Right ventricle myocardium inferior (tissue), 1 donor: ENCODE measurements around the gene NPFFR2. TPM values are rescaled to one million over a fixed set of nuclear protein-coding genes. Genes with fewer than 3 reads are reported as not detected.
"Not testable (repeated sequence)": the region's sequence is repeated elsewhere in the genome, so short reads cannot be mapped to it uniquely, and the experiment has no call there.

Experiments used
- ATAC-seq: fragments of 200-7000 bp; cut with Tn5 transposase; one replicate; pipeline ENCODE4 v1.9.1; 2020; ENCODE audit warnings: mild to moderate bottlenecking, moderate library complexity
- DNase-seq: peaks from one replicate; pipeline ENCODE4 v3.0.0; 2021; ENCODE audit errors: missing footprints
- intact Hi-C: fragments of 100-400 bp; cut with DNase I; formaldehyde crosslinking; loops from one replicate; pipeline ENCODE4 v1.11.0; 2022
- long read RNA-seq: library from polyadenylated mRNA; unstranded; transcript quantifications from one replicate; pipeline ENCODE4 v2.0.0, GENCODE V29; 2021
- total RNA-seq: library from RNA; stranded (reverse); fragmentation: NEBNext Ultra II Directional; extraction: Animal tissue kit (Norgen Biotek cat#: 25700); gene quantifications from one replicate; pipeline ENCODE4 v1.2.1, GENCODE V29; 2021
- donor health status: DM: no; HTN: yes; CAD: no; lungs with severe emphysema.

Gene NPFFR2
- total RNA-seq: not detected
- long read RNA-seq: 0 reads

DNA sequence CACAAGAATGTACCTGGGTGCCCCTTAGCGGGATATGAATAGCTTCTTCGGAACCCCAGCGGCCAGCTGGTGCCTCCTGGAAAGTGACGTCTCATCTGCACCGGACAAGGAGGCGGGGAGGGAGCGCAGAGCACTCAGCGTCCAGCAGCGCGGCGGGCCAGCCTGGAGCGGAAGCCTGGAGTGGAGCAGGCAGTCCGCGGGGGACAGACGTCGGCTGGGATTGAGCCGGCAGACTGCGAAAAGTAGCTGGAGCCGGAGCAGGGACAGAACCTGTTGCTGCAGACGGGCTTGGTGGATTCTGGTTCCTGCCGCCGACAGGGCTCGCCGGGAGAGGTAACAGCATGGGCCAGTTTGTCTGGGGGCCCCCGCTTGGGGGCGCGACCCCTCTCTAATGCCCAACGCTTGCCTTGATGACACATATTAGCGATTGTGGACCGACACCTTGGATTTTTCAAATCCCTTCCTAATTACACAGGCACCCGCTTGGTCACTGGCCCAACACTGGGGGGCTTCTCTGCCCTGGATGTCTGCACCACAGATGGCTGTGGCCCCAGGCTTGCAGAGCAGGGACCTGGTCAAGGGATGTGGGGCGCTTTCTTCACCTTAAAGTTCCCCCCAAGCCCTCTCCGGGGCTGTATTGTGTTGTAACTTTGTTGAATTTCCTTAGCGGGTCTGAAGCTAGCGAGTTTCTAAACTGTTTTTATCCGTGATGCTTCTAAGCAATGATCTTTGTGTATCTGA is at the start of gene NPFFR2:
Gene NPFFR2 (plus strand): TSS at position 133 of the 741 bp plus-strand sequence. CDS start 96,592 bp downstream, outside the sequence.
- ATAC-seq (no peak), DNase-seq (peak; percentile 64)
- intact Hi-C loops: no loop called here

DNA sequence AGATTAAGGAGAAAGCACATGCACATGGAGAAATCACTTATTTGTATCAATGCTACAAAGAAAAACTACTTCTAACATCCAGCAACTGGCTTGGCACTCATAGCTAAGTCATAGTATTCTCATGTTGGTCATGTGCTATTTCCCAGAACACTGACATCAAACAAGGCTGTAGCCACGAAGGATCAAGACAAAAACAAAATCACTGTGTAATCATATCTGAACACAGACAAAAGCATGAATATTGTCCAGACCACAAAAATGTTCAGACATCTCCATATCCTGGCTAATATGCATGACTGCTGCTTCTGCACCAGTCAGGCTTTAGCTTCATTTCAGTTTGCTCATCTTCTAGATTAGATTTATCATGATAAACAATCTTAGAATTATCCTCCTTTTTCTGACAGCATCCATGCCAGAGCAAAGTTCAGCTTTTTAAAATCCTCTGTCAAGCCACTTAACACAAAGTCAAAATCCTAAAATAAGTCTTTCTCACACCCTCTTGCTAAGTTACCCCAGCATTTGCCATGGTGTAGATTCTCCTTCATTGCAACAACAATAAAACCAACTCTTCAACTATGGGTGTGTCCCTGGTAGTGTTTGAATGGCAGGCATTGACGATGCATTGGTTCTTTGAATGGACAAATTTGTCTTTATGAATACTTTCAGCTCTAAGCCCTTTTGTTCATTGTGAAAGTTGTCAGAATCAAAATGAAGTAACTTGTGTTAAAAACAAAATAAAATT is 39.1 kb upstream of the NPFFR2 start:
- DNase-seq: no peak

GRCh38 chr4:71994559-71994958 is 37.2 kb upstream of the NPFFR2 start:
- intact Hi-C loops: no loop called here
- ATAC-seq: no peak
- no peak for DNase-seq

More for the DNA sequence above, 39.1 kb upstream of the NPFFR2 start:
- no peak for ATAC-seq
- intact Hi-C loops: no loop called here

- DNase-seq (no peak), ATAC-seq (no peak)
- intact Hi-C loops: no loop called here
These were observed 36.5 kb upstream of the NPFFR2 start for GRCh38 chr4:71995297-71995696.

- ATAC-seq: no peak
- DNase-seq: no peak
- intact Hi-C loops: no loop called here
These were observed 25.2 kb upstream of the NPFFR2 start for GRCh38 chr4:72006586-72006985.

- ATAC-seq (no peak), DNase-seq (no peak)
- intact Hi-C loops: no loop called here
These were observed 19.9 kb upstream of the NPFFR2 start for GRCh38 chr4:72011906-72012305.

DNA sequence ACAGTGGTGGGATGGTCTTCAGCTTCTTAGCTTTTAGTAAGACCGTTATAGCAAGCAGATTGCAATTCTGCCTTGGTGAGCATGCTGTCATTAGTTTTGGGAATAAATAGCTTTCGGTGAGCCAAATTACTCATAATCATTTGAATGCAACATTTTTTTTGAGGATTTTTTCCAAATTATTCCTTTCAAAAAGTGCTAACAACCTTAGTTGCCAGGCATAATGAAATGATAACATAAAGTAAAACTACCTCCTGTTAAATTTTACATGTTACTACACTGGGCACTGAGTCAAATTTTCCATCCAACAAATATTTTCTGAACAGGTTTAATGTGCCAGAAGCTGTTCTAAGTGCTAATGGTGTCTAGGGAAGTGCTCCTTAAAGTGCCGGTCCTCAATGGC is 15.8 kb upstream of the NPFFR2 start:
- DNase-seq: no peak
- ATAC-seq: no peak
- intact Hi-C loops: no loop called here

GRCh38 chr4:72019688-72020087 is 12.1 kb upstream of the NPFFR2 start:
- ATAC-seq (no peak), DNase-seq (no peak)
- intact Hi-C loops: loop anchor here (1.0 kb wide), 1 partner anchor 15 kb away; no protein-coding TSS in a partner anchor

DNA sequence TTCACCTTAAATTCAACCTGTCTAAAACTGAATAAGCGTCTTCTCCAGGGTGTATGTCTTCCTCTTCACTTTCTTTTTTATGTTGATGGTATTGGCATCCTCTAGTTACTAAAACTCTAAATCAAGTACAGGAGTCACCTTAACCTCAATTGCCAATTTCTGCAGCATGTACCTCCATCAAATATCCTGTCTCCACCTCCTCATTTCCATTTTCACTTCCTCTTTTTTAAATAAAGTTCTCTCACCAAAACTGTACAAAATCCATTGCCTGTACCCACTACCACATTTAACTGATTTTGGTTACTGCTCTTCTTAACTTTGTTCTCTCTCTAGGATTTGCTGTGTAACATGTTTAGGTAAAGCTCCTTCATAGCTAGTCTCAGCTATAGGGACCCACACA is 9.2 kb upstream of the NPFFR2 start:
- ATAC-seq: no peak
- intact Hi-C loops: no loop called here
- DNase-seq: no peak

DNA sequence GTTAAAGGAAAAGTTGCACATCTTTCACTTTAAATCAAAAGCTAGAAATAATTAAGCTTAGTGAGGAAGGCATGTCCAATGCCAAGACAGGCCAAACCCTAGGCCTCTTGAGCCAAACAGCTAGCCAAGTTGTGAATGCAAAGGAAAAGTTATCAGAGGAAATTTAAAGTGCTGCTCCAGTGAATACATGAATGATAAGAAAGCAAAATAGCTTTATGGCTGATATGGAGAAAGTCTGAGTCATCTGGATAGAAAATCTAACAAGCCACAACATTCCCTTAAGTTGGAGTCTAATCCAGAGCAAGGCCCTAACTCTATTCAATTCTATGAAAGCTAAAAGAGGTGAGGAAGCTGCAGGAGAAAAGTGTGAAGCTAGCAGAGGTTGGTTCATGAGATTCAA is 23.8 kb downstream of the NPFFR2 start:
- no peak for ATAC-seq
- no peak for DNase-seq
- intact Hi-C loops: no loop called here

GRCh38 chr4:72063726-72064125 is 31.9 kb downstream of the NPFFR2 start:
- intact Hi-C loops: no loop called here
- DNase-seq: no peak
- no peak for ATAC-seq

DNA sequence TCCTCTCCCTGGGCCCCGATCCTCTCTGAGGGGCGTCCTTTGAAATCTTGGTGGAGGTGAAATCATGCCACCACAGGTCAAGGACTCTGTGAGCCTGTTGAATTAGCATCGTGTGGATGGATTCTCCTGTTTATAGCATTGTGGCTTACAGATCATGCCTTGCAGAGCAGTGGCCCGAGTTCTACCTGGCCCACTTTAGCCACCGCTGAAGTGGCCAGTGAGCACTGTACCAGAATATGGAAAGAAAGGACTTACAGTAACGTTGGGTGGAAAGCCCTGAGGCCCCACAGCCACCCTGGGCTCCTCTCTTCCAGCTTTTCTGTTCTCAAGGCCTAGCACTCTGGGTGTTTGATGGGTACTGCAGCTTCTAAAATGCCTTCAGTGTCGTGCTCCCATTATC is 35.3 kb downstream of the NPFFR2 start:
- intact Hi-C loops: no loop called here
- ATAC-seq: no peak
- no peak for DNase-seq

- intact Hi-C loops: no loop called here
- DNase-seq (no peak), ATAC-seq (no peak)
These were observed 42.0 kb downstream of the NPFFR2 start for GRCh38 chr4:72073816-72074215.

GRCh38 chr4:72076562-72076961 is 44.8 kb downstream of the NPFFR2 start:
- no peak for DNase-seq
- no peak for ATAC-seq
- intact Hi-C loops: no loop called here

DNA sequence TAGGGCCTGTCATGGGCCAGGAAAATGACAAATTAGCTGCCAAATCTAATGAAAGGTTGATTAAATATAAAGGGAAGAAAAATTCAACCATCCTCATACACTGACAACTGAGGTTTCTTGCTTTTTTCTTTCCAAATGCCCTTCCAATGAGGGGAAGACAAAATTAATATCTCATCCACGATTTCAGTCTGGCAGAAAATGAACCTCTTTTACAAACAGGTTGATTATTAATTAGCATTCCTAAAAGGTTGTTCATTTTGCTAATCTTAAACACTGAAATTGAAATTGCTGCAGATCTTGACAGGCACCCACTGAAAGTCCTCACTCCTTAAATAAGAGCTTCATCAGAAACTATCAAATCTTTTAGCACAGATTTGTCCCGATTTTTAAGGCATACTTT is 45.5 kb downstream of the NPFFR2 start:
- DNase-seq (no peak), ATAC-seq (no peak)
- intact Hi-C loops: no loop called here

GRCh38 chr4:72084587-72085011 is 52.8 kb downstream of the NPFFR2 start:
- intact Hi-C loops: no loop called here
- DNase-seq (no peak), ATAC-seq (no peak)

- ATAC-seq, DNase-seq, intact Hi-C loops: not testable (repeated sequence)
These were observed 58.8 kb downstream of the NPFFR2 start for GRCh38 chr4:72090606-72091005.

DNA sequence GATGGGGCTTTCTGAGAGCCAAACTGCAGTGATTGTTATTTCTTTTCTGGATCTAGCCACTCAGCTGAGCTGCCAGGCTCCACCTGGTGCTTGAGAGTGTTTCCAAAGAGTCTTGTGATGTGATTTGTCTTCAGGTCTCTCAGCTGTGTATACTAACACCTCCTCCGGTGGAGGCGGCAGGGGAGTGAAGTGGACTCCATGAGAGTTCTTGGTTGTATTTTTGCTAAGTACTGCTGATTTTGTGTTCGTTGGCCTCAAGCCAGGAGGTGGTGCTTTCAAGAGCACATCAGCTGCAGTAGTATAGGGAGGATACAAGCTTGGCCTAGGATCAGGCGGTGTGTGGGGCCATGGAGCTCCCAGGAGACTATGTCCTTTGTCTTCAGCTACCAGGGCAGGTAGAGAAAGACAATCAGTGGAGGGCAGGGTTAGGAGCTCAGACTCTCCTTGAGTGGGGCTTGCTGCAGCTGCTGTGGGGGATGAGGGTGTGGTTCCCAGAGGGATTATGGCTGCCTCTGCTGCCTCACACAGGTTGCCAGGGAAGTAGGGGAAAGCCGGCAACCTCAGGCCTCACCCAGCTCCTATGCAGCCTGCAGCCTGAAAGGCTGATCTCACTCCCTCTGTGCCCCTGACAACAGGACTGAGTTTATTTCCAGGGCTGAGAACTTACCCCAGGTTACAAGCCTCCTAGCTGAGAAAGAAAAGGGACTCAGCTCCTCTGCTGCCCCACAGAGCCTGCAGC is 62.4 kb downstream of the NPFFR2 start:
- ATAC-seq (no peak), DNase-seq (no peak)
- intact Hi-C loops: no loop called here

- DNase-seq: no peak
- ATAC-seq: no peak
- intact Hi-C loops: no loop called here
These were observed 75.7 kb downstream of the NPFFR2 start for GRCh38 chr4:72107456-72107855.

DNA sequence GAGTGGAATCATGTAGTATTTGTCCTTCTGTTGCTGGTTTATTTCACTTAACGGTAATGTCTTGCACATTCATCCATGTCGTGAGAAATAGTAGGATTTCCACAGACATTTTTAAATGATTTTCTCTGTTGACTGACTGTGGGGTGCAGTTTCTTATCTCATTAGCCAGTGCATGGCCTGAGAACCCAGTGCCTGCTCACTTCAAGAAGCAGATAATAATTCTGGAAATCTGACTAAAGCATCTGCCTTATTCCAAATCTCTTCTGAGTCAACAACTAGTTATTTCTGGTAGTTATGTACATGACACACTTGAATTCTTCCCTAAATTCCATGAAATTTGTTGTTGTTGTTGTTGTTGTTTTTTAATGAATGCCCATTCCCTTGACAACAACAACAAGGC is 77.6 kb downstream of the NPFFR2 start:
- no peak for DNase-seq
- ATAC-seq: no peak
- intact Hi-C loops: no loop called here
